Activated CD4-positive, alpha-beta T cell treated with anti-CD3 and anti-CD28 coated beads, Interleukin-2, amount 50 U/mL, for 16 hours (primary cell): Measurements from ENCODE around the gene HEATR9.

Experiments
- DNase-seq: peaks from one replicate; pipeline ENCODE4 v3.0.0-alpha.2; 2020

Gene HEATR9

DNA sequence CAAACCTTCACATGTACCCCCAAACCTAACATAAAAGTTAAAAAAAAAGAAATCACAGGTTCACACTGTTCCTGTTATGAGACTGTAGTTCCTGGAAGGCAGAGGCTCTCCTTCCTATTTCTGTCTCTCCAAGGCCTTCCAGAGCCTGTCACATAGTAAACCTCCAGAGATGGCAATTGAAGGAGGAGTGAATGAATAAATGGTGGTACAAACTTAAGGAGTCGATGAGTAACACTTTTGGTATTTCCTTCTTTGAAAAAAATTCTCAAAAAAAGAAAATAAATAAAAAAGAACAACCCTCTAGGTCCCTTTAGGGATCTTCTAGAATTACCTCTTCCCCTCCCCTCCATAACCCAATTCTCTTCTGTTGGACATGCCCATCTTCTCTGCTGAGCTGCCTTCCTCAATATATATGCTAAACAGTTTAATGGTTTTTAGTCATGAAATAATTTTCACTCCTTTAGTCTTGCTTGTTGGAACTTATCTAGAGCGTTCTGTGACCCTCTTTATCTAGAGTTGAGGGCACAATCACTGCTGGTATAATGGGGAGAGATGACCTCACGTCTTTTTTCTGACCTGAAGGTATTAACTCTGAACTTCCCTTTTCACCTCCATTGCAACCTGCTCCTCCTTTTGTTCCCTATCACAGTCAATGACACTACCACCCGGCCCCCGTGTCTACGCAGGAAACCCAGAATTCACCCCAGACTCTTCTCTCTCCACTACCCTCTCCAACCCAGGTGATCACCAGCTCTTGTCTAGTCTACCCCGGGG is 61.1 kb downstream of the HEATR9 start:
- DNase-seq = no peak
